ENCODE measurements around the gene ARL6IP4. TPM values are rescaled to one million over a fixed set of nuclear protein-coding genes. Genes with fewer than 3 reads are reported as not detected.

The ARL6IP4 gene
- polyA plus RNA-seq, 2 donors, result 161 to 184 TPM

DNA sequence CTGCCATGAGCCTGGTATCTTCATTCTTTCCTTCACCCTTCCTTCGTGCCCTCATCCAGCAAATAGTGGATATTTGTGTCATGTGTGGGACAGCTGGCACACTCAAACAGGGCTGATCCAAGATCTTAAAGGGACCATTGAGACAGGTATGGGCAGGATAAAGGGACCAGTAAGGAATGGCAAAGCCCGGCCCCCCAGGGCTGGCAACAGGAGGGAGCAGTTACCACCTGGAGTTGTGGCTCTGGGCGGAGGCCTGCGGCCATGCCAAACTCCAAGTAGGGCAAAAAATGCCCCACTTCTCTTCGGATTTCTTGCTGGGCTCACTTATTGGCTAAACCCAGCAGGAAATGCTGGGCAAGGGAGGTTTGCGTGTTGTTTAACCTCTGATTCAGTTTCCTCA is 3.3 kb upstream of the ARL6IP4 start:
- H3K9me3 ChIP-seq (ENCODE audit: control insufficient read depth in 2 of 2, insufficient read depth in 1 of 2, low read depth in 1 of 2, low read length in 1 of 2), result no peaks in the 10 kb centered on the region
- no peak overlapping the region for H3K27ac ChIP-seq (ENCODE audit: low read depth in 2 of 2, low read length in 1 of 2)
- WGBS, 2 donors, result 79 to 86% methylated on average over 6 of the region's 6 CpGs
- peaks cover 0 to 14% of the 10 kb centered on the region in 2 donors for H3K36me3 ChIP-seq (ENCODE audit: control insufficient read depth in 2 of 2, insufficient read depth in 2 of 2, low read length in 1 of 2)
- H3K27me3 ChIP-seq (ENCODE audit: control insufficient read depth in 1 of 2, insufficient read depth in 2 of 2, low read length in 2 of 2), result no peaks in the 10 kb centered on the region
- H3K4me3 ChIP-seq (ENCODE audit: low read depth in 1 of 2, low read length in 2 of 2), result no peak overlapping the region
- peaks cover 19 to 29% of the 10 kb centered on the region in 2 donors for H3K4me1 ChIP-seq (ENCODE audit: control insufficient read depth in 2 of 2, insufficient read depth in 2 of 2, low read length in 1 of 2)

DNA sequence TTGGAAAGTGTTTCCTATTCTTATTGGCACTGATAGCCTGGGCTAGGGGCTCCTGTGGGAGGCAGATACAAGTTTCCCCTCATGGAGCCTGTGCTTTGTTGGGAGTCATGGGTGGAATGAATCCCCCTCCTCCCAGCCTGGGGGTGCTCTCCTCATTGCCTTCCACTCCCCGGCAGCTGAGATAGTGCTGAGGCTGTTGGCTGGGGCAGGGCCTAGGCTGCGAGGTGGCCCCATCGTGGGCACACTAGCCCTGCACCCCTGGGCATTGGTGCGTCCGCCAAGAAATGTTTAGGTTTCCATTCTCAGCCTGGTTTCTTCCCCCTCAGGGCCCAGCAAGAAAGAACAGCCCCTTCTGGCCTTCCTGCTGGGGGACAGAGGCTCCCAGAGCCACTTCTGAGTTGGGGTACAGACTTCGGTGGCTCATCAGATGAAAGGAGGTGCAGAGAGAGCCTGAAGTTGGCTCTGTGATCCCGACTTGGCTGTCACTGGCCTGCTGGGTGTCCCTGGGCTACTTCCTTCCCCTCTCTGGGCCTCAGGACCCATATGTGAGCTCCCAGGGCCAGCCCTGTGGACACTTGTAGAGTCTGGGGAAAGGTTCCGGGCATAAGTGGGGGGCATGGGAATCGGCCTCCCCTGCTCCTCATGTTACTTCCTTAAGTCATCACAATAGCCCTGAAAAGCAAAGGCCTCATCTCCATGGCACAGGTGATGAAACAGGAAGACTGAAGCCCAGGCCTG is 2.7 kb upstream of the ARL6IP4 start:
- WGBS, 2 donors, result 81 to 88% methylated on average over 9 of the region's 9 CpGs
- Histone ChIP-seq H3K9me3 (ENCODE audit: control insufficient read depth in 2 of 2, insufficient read depth in 1 of 2, low read depth in 1 of 2, low read length in 1 of 2) (no peaks in the 10 kb centered on the region), H3K4me1 (ENCODE audit: control insufficient read depth in 2 of 2, insufficient read depth in 2 of 2, low read length in 1 of 2) (peaks cover 25 to 35% of the 10 kb centered on the region in 2 donors), H3K4me3 (ENCODE audit: low read depth in 1 of 2, low read length in 2 of 2) (no peak overlapping the region), H3K27ac (ENCODE audit: low read depth in 2 of 2, low read length in 1 of 2) (no peak overlapping the region), H3K36me3 (ENCODE audit: control insufficient read depth in 2 of 2, insufficient read depth in 2 of 2, low read length in 1 of 2) (peaks cover 0 to 20% of the 10 kb centered on the region in 2 donors), H3K27me3 (ENCODE audit: control insufficient read depth in 1 of 2, insufficient read depth in 2 of 2, low read length in 2 of 2) (no peaks in the 10 kb centered on the region)

DNA sequence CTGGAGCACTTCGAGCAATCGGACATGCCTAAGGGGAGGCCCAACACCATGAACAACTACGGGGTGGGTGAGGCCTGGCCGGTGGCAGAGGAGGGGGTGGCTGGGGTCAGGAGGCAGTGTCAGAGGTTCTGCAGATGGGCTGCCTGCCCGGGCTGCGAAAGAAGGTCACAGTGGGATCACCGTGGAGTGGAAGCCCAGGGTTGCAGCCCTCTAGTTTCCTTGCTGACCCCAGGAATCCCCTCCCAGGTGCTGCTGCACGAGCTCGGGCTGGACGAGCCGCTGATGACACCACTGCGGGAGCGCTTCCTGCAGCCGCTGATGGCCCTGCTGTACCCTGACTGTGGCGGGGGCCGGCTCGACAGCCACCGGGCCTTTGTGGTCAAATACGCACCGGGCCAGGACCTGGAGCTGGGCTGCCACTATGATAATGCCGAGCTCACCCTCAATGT is 1.9 kb upstream of the ARL6IP4 start:
- Histone ChIP-seq H3K9me3 (ENCODE audit: control insufficient read depth in 2 of 2, insufficient read depth in 1 of 2, low read depth in 1 of 2, low read length in 1 of 2) (no peaks in the 10 kb centered on the region), H3K36me3 (ENCODE audit: control insufficient read depth in 2 of 2, insufficient read depth in 2 of 2, low read length in 1 of 2) (peaks cover 0 to 26% of the 10 kb centered on the region in 2 donors), H3K27ac (ENCODE audit: low read depth in 2 of 2, low read length in 1 of 2) (no peak overlapping the region), H3K4me3 (ENCODE audit: low read depth in 1 of 2, low read length in 2 of 2) (no peak overlapping the region), H3K4me1 (ENCODE audit: control insufficient read depth in 2 of 2, insufficient read depth in 2 of 2, low read length in 1 of 2) (peaks cover 25 to 36% of the 10 kb centered on the region in 2 donors), H3K27me3 (ENCODE audit: control insufficient read depth in 1 of 2, insufficient read depth in 2 of 2, low read length in 2 of 2) (no peaks in the 10 kb centered on the region)
- 86 to 89% methylated on average over 21 of the region's 21 CpGs for WGBS, 2 donors

DNA sequence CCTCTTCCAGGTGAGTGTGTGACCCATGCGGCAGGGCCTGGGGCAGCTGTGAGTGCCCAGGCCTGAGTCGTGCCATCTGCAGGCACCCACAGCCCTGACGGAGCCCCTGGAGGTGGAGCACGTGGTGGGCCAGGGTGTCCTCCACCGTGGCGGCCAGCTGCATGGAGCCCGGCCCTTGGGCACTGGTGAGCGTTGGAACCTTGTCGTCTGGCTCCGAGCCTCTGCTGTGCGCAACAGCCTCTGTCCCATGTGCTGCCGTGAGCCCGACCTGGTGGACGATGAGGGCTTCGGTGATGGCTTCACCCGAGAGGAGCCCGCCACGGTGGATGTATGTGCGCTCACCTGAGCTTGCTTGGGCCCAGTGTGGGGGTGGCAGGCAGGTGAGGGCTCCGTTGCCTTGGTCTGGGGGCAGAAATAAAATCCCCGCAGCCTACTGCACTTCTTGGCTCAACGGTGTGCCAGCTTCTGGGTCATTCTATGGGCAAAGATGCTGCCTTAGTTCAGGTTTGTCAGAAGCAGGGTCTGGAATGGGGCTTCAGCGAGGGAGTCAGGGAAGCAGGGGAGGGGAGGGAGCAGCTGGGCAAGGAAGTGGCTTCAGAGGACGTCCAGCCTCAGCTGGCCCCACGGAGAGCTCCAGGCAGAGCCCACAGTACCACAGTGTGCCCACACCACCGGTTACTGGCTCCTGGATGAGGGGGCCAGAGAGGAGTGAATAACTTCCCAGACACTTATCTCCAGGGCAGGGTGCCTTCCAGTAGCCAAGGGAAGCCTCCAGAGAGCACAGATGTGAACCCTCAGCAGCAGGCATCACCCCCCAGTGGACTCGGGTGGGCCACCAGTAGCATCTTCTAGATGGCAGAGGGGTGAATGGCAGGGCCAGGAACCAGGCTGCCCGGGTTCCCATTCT is 1.2 kb upstream of the ARL6IP4 start:
- Histone ChIP-seq H3K27me3 (ENCODE audit: control insufficient read depth in 1 of 2, insufficient read depth in 2 of 2, low read length in 2 of 2) (no peaks in the 10 kb centered on the region), H3K9me3 (ENCODE audit: control insufficient read depth in 2 of 2, insufficient read depth in 1 of 2, low read depth in 1 of 2, low read length in 1 of 2) (no peaks in the 10 kb centered on the region), H3K4me1 (ENCODE audit: control insufficient read depth in 2 of 2, insufficient read depth in 2 of 2, low read length in 1 of 2) (peaks cover 25 to 42% of the 10 kb centered on the region in 2 donors), H3K36me3 (ENCODE audit: control insufficient read depth in 2 of 2, insufficient read depth in 2 of 2, low read length in 1 of 2) (peaks cover 0 to 26% of the 10 kb centered on the region in 2 donors), H3K4me3 (ENCODE audit: low read depth in 1 of 2, low read length in 2 of 2) (peak overlapping the region in 1 of 2 donors; percentile 89), H3K27ac (ENCODE audit: low read depth in 2 of 2, low read length in 1 of 2) (peak overlapping the region in 1 of 2 donors; percentile 85)
- 71 to 76% methylated on average over 28 of the region's 28 CpGs for WGBS, 2 donors

DNA sequence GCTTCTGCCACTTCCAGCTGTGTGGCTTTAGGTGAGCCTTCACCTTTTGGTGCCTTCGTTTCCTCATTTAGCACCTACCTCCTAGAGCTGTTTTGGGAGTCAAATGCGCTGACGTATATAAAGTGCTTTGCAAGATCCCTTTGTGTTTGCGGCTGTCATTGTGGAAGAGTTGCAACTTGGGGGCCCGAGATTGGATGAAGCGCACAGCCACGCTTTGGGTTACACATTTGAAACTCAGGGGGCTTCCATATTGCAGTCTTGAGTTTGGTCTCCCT is 636 bp upstream of the ARL6IP4 start:
- H3K9me3 ChIP-seq (ENCODE audit: control insufficient read depth in 2 of 2, insufficient read depth in 1 of 2, low read depth in 1 of 2, low read length in 1 of 2), result no peaks in the 10 kb centered on the region
- 5% methylated on average over 7 of the region's 7 CpGs for WGBS, 2 donors
- peaks cover 0 to 26% of the 10 kb centered on the region in 2 donors for H3K36me3 ChIP-seq (ENCODE audit: control insufficient read depth in 2 of 2, insufficient read depth in 2 of 2, low read length in 1 of 2)
- H3K4me3 ChIP-seq (ENCODE audit: low read depth in 1 of 2, low read length in 2 of 2), result peak overlapping the region; percentile 89 to 93
- H3K27me3 ChIP-seq (ENCODE audit: control insufficient read depth in 1 of 2, insufficient read depth in 2 of 2, low read length in 2 of 2), result no peaks in the 10 kb centered on the region
- peak overlapping the region; percentile 81 to 85 for H3K27ac ChIP-seq (ENCODE audit: low read depth in 2 of 2, low read length in 1 of 2)
- peaks cover 25 to 45% of the 10 kb centered on the region in 2 donors for H3K4me1 ChIP-seq (ENCODE audit: control insufficient read depth in 2 of 2, insufficient read depth in 2 of 2, low read length in 1 of 2)

DNA sequence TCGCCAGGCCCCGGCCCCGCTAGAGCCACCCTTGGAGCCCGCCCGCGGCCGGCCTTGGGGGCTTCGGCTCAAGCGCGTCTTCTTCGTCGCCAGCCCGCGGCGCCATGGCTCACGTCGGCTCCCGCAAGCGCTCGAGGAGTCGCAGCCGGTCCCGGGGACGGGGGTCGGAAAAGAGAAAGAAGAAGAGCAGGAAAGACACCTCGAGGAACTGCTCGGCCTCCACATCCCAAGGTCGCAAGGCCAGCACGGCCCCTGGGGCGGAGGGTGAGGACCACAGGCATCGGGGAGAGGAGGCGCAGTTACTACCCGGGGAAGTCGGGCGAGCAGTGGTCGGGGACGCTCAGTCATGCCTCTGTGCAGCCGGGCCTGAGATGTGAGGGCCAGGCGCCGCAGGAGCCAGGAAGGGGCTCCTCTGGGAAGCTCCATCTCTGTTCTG is 573 bp downstream of the ARL6IP4 start:
- H3K9me3 ChIP-seq (ENCODE audit: control insufficient read depth in 2 of 2, insufficient read depth in 1 of 2, low read depth in 1 of 2, low read length in 1 of 2), result no peaks in the 10 kb centered on the region
- peaks cover 24 to 43% of the 10 kb centered on the region in 2 donors for H3K4me1 ChIP-seq (ENCODE audit: control insufficient read depth in 2 of 2, insufficient read depth in 2 of 2, low read length in 1 of 2)
- no peaks in the 10 kb centered on the region for H3K27me3 ChIP-seq (ENCODE audit: control insufficient read depth in 1 of 2, insufficient read depth in 2 of 2, low read length in 2 of 2)
- H3K4me3 ChIP-seq (ENCODE audit: low read depth in 1 of 2, low read length in 2 of 2), result peak overlapping the region; percentile 89 to 93
- 0 to 1% methylated on average over 38 to 40 of the region's 40 CpGs for WGBS, 2 donors
- H3K36me3 ChIP-seq (ENCODE audit: control insufficient read depth in 2 of 2, insufficient read depth in 2 of 2, low read length in 1 of 2), result peaks cover 0 to 31% of the 10 kb centered on the region in 2 donors
- peak overlapping the region; percentile 81 to 85 for H3K27ac ChIP-seq (ENCODE audit: low read depth in 2 of 2, low read length in 1 of 2)

DNA sequence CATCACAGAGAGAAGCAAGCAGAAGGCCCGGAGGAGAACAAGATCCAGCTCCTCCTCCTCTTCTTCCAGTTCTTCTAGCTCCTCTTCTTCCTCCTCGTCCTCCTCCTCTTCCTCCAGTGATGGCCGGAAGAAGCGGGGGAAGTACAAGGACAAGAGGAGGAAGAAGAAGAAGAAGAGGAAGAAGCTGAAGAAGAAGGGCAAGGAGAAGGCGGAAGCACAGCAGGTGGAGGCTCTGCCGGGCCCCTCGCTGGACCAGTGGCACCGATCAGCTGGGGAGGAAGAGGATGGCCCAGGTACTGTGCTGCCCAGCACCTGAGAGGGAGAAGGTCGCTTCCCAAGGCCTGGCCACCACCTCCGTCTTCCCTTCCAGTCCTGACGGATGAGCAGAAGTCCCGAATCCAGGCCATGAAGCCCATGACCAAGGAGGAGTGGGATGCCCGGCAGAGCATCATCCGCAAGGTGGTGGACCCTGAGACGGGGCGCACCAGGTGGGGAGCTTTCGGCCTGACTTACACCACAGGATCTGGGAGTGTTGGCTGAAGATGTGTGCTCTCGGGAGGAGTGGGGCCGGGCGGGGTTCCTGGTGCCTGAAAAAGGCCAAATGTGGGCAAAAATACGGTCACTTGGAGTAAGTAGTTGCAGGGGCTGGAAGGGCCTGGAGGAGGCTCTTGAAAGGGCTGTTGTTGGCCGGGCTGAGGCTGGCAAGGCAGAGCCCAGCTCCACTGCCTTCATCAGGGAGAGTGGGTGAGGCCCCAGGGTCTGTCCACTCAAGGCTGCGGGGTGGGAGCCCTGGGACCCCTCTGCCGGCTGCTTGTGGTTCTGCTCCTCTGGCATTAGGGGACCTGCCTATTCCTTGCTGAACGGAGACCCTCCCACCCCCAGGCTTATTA is 1.4 kb downstream of the ARL6IP4 start:
- Histone ChIP-seq H3K27ac (ENCODE audit: low read depth in 2 of 2, low read length in 1 of 2) (peak overlapping the region; percentile 81 to 85), H3K27me3 (ENCODE audit: control insufficient read depth in 1 of 2, insufficient read depth in 2 of 2, low read length in 2 of 2) (no peaks in the 10 kb centered on the region), H3K36me3 (ENCODE audit: control insufficient read depth in 2 of 2, insufficient read depth in 2 of 2, low read length in 1 of 2) (peaks cover 0 to 35% of the 10 kb centered on the region in 2 donors), H3K4me3 (ENCODE audit: low read depth in 1 of 2, low read length in 2 of 2) (peak overlapping the region; percentile 89 to 93), H3K4me1 (ENCODE audit: control insufficient read depth in 2 of 2, insufficient read depth in 2 of 2, low read length in 1 of 2) (peaks cover 18 to 38% of the 10 kb centered on the region in 2 donors), H3K9me3 (ENCODE audit: control insufficient read depth in 2 of 2, insufficient read depth in 1 of 2, low read depth in 1 of 2, low read length in 1 of 2) (no peaks in the 10 kb centered on the region)
- 63 to 68% methylated on average over 24 to 25 of the region's 25 CpGs for WGBS, 2 donors

DNA sequence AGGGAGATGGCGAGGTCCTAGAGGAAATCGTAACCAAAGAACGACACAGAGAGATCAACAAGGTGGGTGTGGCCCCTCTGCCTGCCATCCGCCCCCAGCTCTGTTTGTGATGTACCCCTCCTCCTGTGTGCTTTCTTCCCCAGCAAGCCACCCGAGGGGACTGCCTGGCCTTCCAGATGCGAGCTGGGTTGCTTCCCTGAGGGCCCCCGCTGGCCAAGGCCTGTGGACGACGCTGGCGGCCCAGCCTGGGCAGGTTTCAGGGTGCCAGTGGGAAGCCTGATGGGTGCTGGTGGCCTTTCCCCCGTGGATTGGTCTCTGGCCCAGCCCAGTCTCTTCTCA is 2.0 kb downstream of the ARL6IP4 start:
- peaks cover 0 to 40% of the 10 kb centered on the region in 2 donors for H3K36me3 ChIP-seq (ENCODE audit: control insufficient read depth in 2 of 2, insufficient read depth in 2 of 2, low read length in 1 of 2)
- 63 to 68% methylated on average over 11 of the region's 11 CpGs for WGBS, 2 donors
- peaks cover 18 to 37% of the 10 kb centered on the region in 2 donors for H3K4me1 ChIP-seq (ENCODE audit: control insufficient read depth in 2 of 2, insufficient read depth in 2 of 2, low read length in 1 of 2)
- no peak overlapping the region for H3K4me3 ChIP-seq (ENCODE audit: low read depth in 1 of 2, low read length in 2 of 2)
- no peaks in the 10 kb centered on the region for H3K27me3 ChIP-seq (ENCODE audit: control insufficient read depth in 1 of 2, insufficient read depth in 2 of 2, low read length in 2 of 2)
- H3K27ac ChIP-seq (ENCODE audit: low read depth in 2 of 2, low read length in 1 of 2), result peak overlapping the region in 1 of 2 donors; percentile 2
- no peaks in the 10 kb centered on the region for H3K9me3 ChIP-seq (ENCODE audit: control insufficient read depth in 2 of 2, insufficient read depth in 1 of 2, low read depth in 1 of 2, low read length in 1 of 2)

Measured in esophagus (tissue), 2 donors.